ENCODE measurements around the gene TSHZ1. TPM values are rescaled to one million over a fixed set of nuclear protein-coding genes. Genes with fewer than 3 reads are reported as not detected.

Gene TSHZ1
- total and polyA plus RNA-seq, 2 of the 8 experiments (the other 6 are each of a cell fraction or from before 2014, with no cell fraction given): 0.03 to 0.32 TPM

DNA sequence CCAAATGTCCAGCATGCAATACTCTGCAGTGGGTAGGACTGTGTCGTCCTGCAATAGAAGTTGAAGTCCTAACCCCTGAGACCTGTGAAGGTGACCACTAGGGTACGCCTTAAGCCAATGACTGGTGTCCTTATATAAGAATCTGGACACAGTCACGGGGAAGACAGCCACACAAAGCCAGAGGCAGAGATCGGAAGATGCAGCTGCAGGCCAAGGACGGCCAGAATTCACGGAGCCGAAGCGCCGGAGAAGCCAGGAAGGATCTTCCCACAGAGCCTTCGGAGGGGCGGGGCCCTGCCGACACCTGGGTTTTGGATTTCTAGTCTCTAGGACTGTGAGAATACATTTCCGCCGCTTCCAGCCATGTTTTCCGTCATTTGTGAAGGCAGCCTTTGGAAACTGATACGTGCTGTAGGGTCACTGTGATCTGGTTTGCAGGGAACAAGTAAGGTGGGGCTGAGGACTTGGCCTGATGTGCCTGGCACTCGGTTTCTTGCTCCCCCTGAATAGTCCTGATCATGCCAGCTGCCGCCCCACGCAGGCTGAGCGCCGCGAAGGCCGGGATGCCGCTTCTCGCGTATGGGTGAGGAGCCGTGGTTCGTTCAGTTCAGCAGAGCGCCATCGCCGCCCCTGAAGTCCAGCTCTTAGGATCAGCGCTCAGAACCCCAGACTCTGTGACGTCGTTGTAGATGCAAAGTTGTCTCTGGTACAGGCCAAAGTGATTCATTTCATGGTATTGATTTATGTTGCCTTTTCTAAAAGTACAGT lies 40.4 kb upstream of the TSHZ1 start (continued):
- TF ChIP-seq, protein P1, sequence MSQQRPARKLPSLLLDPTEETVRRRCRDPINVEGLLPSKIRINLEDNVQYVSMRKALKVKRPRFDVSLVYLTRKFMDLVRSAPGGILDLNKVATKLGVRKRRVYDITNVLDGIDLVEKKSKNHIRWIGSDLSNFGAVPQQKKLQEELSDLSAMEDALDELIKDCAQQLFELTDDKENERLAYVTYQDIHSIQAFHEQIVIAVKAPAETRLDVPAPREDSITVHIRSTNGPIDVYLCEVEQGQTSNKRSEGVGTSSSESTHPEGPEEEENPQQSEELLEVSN (IDR thresholded peaks at IDR 0.05): no peak
